Posterior vena cava (tissue), 2 donors: ENCODE data around the gene GPR107. TPM values are rescaled to one million over a fixed set of nuclear protein-coding genes. Genes with fewer than 3 reads are reported as not detected.

ENCODE experiments used
- DNase-seq: peaks from one replicate; pipeline ENCODE4 v3.0.0-alpha.2; 2020; ENCODE audit warnings: low spot score
- intact Hi-C, 2 donors: fragments of 100-400 bp; cut with DNase I; formaldehyde crosslinking; loops; one replicate each; pipeline versions ENCODE4 v1.14.1 to v1.14.2; 2022 to 2023
- total RNA-seq, 2 donors: library from RNA; stranded (reverse); fragmentation: NEBNext Ultra II Directional; extraction: Animal tissue kit (Norgen Biotek cat#: 25700); gene quantifications; one replicate each; pipeline ENCODE4 v1.2.1, GENCODE V29; 2021
- donor health status: DM: yes; HTN: yes; CAD: no.
- donor health status: DM: yes; HTN: yes; CAD: no.

Gene GPR107
- total RNA-seq, 2 donors from 2014 or later = 38.3 to 38.9 TPM

DNA sequence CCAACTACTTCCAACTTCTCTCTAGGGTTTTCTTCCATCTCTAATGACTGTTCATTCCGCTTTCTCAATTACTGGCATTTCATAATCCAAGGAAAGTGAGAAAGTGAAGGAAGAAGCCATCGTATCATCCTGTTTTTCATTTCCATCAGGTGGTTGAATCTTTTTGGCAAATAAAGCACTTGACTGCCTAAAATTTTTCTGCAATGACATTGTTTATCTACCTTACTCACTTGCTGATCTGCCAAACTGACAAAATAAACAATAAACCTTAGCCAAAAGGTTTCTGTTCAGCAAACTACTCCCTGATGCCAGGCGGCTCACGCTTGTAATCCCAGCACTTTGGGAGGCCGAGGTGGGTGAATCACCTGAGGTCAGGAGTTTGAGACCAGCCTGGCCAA is 29.1 kb upstream of the GPR107 start:
- intact Hi-C loops = loop anchor here in 1 of 2 donors (10.0 kb wide), 1 partner anchor 130 kb away; no protein-coding TSS in a partner anchor
- DNase-seq = no peak

DNA sequence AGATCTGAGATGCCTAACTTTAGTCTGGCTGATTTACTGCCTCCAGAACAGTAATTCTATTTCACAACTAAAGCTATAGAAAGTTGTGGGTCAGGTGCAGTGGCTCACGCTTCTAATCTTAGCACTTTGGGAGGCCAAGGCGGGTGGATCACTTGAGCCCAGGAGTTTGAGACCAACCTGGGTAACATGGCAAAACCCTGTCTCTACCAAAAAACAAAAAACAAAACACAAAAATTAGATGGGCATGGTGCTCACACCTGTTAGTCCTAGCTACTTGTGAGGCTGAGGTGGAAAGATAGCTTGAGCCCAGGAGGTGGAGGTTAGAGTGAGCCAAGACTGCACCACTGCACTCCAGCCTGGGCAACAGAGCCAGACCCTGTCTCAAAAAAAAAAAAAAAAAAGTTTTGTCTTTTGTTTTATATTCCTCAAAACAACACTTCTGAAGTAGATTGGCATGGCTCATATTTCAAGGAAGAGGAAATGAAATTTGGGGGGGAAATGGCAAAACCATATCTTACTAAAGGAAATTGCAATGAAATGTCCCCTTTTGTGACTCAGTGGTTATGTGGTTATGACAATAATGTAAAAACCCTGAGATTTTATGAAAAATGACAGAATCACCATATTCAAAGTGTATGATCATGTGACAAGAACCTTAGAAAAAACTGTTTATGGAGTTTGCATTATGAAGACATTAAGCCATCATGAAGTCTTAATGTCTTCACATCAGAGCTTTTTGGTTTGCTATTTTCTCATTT is 26.9 kb upstream of the GPR107 start:
- intact Hi-C loops = loop anchor here in 1 of 2 donors (10.0 kb wide), 1 partner anchor 132 kb away; no protein-coding TSS in a partner anchor
- DNase-seq = no peak

DNA sequence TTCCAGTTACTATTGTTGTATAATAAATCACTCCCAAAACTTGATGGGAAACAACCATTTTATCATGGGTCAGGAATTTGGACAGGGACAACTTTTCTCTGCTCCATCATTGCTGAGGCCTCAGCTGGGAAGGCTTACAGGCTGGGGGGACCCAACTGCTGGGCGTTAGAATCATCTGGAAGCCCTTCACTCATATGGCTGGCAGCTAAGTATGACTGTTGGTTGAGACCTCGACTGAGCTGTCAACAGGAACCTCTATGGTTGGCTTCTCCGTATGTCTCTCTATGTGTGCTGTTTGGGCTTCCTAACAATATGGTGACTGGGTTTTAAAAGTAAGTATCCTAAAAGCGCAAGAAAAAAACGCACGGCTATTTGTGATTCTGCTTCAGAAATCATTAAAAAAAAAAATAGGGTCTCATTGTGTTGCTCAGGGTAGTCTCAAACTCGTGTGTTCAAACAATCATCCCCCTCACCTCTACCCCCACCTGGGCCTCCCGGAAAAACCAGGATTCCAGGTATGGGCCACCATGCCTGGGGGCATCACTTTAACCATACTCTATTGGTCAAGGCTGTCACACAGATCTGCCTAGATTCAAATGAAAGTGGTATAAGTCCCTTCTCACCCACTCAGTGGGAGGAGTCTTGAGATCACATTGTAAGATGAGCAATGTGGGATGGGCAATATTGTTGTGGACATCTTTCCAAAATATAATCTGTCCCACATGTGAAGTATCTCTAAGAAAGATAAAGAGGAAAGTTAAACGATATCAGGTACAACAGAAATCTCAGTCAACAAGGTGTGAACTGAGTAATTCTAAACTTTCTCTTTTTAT is 26.0 kb upstream of the GPR107 start:
- intact Hi-C loops = loop anchor here in 1 of 2 donors (10.0 kb wide), 1 partner anchor 133 kb away; no protein-coding TSS in a partner anchor
- DNase-seq = no peak

DNA sequence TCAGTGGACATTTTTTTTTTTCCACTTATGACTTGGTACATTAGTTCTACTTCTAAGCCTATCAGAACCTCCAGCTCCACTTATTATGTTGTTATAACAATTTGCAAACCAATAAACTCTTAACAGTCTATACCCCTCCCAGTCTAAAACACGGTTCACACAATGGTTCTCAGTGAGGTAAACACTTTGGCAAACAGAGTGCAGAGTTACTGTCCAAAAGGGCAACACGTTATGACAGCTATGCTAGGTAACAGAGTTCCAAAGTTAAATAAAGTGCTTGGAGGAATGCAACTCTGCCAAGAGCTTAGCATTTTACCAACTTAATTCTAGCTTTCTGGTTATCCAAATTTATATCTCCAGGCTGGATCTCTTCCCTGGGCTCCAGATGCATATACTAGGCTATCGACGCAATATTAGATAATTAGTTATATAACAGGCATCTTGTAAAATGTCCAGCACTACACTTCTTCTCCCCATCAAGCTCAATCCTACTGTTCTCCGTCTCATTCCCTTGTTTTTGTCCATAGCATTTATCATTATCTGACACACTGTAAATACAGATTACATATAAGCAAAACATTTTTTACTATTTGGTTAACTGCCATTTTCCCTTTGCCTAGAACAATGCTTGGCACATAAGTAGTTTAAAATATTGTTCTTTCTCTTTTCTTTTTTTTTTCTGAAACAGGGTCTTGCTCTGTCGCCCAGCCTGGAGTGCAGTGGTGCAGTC is 25.0 kb upstream of the GPR107 start:
- no peak for DNase-seq
- intact Hi-C loops = loop anchor here in 1 of 2 donors (10.0 kb wide), 1 partner anchor 134 kb away; no protein-coding TSS in a partner anchor

DNA sequence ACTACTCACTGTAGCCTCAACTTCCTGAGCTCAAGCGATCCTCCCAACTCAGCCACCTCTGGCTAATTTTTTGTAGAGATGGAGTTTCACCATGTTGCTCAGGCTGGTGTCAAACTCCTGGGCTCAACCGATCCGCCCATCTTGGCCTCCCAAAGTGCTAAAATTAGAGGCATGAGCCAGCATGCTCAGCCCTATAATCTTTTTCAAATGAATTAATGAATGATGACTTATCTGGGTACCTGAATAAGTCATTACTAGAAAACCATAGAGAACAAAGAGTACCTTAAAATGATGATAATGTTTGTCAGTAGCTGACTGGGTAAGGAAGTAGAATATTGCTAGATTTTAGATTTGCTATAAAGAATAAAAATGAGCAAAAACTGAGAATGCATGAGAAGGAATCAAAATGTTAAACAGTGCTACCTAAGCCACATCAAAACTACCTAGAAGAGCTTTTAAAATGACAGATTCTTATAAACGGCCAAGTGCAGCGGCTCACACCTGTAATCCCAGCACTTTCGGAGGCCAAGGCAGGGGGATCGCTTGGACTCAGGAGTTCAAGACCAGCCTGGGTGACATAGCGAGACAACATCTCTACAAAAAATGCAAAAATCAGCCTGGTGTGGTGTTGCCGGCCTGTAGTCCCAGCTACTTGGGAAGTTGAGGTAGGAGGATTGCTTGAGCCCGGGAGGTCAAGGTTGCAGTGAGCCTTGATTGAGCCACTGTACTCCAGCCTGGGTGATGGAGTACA is 24.3 kb upstream of the GPR107 start:
- intact Hi-C loops = loop anchor here in 1 of 2 donors (10.0 kb wide), 1 partner anchor 135 kb away; no protein-coding TSS in a partner anchor
- no peak for DNase-seq

DNA sequence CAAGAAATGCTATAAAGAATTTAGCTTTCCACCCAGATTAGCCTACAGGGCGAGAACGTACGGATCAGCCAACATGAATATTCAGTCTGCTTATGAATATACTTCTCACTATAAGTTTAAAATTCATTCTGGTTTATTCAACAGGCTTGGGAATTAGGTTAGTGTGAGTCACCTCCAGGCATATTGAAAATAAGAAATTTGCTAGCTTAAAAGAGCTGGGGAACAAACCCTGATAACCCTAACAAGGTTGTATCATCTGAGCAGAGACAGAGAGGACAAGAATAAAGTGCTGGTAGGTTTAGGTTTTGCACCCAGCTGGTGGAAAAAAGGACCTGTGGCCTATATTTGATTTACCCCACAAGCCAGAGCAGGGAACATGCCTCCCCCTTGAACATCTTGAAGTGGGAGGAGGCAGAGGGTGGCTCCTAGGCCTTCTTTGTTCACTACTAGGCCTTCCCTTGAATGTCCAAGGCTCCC is 23.0 kb upstream of the GPR107 start:
- no peak for DNase-seq
- intact Hi-C loops = loop anchor here in 1 of 2 donors (10.0 kb wide), 1 partner anchor 46 kb away; no protein-coding TSS in a partner anchor

DNA sequence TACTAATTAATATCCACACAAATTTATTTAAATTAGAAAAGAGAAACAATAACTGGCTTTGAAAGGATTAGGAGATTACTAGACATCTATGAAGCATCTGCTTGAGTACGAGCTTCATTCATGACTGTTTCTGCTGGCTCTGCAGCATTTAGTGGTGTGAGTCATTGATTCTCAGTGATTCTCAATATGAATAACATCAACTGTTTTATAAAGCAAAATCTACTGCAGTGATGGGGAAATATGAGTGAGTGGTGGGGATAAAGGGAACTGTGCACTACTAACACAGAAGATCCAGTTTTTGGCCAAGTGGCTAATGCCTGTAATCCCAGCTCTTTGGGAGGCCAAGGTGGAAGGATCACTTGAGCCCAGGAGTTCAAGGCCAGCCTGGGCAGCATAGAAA is 19.1 kb upstream of the GPR107 start:
- DNase-seq = no peak
- intact Hi-C loops = loop anchor here in 1 of 2 donors (10.0 kb wide), 1 partner anchor 50 kb away; no protein-coding TSS in a partner anchor

DNA sequence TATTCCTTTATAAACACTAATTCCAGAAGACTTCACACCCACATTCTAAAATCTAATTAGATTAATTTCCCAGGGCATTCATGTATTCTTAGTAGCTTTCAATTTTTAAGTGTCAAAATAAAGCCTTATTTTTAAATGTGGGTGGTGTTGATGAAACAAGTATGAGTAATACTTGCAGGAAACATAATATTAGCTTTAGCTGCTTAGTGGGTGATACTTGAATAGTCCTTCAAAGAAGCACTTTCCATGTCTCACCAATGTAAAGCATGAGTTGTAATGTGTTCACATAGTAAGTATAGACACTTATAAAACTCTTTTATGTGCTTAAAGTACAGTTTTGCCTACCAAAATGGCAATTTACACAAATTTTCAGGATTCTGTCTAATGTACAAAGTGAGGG is 17.6 kb upstream of the GPR107 start:
- intact Hi-C loops = loop anchor here in 1 of 2 donors (10.0 kb wide), 1 partner anchor 51 kb away; no protein-coding TSS in a partner anchor
- DNase-seq = no peak

DNA sequence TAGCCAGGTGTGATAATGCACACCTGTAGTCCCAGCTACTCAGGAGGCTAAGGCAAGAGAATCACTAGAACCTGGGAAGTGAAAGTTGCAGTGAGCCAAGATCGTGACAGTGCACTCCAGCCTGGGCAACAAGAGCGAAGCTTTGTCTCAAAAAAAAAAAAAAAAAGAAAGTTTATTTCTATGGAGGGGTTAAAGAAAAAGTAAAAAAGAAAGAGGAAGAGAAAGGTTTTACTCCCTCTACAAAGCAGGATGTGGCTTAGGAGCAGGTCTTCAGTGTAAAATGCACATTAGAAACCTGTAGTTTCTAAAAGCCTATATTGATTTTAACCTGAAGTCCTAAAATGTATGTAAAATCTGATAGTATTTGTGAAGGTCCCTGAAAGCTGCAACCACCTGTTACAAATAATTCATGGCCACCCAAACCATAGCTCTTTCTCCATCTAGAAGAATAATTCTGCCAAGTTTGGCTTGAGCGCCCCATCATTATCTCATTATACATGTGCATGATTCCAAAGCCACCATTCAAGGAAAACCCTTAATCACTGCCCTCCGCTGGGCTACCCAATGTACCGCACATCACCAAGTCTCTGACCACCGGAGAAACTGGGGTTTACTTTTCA is 14.1 kb upstream of the GPR107 start:
- intact Hi-C loops = loop anchor here in 1 of 2 donors (10.0 kb wide), 1 partner anchor 55 kb away; no protein-coding TSS in a partner anchor
- no peak for DNase-seq

DNA sequence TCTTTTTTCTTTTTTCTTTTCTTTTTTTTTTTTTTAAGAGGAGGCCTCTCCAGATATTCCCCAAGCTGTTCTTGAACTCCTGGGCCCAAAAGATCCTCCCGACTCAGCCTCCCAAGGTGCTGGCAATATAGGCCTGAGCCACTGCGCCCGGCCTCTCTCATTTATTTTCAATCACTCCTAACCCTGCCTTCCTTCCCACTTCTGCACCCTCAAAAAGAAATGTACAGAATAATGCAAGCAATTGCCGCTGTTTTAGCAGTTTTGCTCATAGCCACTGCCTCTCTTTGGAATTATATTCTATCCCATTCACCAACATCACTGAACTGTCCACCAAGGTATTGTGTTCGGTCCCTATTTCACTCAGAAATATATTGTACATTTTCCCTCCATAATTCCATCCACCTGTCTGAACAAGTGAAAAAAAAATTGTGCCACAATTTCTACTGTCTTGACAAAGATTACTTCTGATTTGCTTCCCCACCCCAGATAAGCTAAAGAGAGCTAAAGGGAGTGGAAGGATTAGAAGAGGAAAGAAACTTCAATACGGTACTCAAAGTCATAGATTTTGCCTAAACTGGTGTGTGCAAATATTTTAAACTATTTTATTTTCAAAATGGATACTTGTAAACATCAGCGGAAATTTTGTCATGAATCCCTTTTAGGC is 12.6 kb upstream of the GPR107 start:
- intact Hi-C loops = no loop called here
- no peak for DNase-seq

DNA sequence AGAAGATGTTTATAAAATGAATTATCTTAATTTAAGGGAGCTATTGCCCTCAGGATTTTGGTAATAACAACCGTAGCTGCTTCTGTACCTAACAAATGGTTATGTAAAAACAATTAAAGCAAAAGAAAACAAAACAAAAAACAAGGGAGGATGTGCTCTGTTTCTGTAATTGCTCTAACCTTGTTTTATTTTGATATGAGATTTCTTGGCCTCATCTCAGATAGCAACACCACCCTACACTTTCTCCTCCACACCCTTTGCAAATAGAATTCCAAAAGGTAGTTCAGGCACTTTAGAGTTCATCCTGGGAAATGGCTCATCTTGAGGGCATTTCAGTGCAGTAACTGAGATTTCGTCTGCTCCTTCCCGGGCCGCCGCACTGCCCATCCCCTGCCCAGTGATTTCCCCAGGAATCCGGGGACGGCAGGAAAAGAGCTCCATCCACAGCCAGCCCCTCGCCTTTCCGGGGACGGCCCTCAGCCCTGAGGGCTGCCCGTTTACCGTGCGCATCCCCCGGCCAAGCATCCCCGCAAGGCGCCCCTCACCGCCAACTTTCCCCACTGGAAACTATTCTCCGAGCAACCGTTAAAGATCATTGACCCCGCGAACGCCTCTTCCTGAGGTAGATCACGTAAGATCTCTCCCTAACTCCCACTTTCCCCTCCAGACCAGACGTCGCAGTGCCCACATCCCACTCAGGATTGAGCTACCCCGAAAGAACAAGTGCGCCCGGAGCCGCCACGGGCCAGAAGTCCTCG is 11.9 kb upstream of the GPR107 start:
- DNase-seq = no peak
- intact Hi-C loops = no loop called here

DNA sequence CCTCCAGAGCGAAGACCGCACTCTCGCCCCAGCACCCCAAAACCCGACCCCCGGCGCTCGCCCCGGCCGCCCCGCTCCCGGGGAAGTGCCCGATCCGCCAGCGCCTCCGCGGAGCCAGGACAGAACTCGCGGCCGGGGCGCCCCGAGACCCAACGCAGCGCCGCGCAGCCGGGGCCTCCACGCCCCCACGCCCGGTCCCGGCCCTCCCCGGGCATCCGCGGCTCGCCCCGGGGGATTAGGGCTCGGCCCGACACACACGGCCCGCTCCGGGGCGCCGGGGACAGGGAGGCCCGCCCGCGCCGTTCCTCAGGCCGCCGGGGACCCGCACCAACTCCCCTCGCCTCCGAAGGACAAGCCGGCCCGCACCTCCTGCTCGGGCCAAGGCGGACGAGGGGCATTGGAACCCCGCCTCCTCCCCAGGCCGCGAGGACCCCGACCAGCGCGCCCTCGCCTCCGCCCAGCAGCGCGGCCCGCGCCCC is 11.3 kb upstream of the GPR107 start:
- peak; percentile 83 for DNase-seq
- intact Hi-C loops = no loop called here

DNA sequence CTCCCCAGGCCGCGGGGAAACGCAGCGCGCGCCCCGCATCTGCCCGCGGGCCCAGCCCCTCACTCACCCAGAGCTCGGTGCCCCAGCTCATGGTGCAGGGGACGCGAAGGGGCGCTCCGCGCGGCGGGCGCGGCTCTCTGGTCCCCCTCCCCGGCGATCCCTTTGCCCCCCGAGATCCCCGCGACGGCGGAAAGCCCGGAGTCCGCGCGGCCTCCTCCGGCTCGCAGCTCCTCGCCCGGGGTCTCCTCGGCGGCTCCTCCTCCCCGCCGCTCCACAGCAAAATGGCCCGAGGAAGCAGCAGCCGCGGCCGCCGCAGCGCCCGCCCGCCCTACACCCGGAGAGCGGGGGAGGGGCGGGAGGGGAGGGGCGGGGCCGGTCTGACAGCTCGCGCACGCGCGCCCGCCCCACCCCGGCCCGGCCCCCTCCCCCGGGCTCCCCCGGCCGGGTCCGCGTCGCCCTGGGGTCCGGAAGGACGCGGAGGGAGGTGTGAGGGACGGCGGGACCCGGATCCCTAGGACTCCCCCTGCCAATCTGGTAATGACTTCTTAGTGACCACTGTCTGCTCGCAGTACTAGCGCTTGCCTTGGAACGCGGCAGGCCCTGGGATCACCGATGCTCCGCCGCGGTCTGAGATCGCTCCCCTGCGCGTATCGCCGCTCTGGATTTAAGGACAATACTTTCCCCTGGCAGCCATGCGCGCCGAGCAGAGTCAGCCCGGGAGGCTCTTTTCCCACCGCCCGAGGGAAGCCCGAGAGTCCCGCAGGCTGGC is 10.6 kb upstream of the GPR107 start, which contains the start of gene FNBP1:
Gene FNBP1, minus strand, starts transcription at position 305 of the 769 bp plus-strand sequence. Its CDS starts 214 bp downstream, at position 91.
- intact Hi-C loops = no loop called here
- peak; percentile 94 for DNase-seq

DNA sequence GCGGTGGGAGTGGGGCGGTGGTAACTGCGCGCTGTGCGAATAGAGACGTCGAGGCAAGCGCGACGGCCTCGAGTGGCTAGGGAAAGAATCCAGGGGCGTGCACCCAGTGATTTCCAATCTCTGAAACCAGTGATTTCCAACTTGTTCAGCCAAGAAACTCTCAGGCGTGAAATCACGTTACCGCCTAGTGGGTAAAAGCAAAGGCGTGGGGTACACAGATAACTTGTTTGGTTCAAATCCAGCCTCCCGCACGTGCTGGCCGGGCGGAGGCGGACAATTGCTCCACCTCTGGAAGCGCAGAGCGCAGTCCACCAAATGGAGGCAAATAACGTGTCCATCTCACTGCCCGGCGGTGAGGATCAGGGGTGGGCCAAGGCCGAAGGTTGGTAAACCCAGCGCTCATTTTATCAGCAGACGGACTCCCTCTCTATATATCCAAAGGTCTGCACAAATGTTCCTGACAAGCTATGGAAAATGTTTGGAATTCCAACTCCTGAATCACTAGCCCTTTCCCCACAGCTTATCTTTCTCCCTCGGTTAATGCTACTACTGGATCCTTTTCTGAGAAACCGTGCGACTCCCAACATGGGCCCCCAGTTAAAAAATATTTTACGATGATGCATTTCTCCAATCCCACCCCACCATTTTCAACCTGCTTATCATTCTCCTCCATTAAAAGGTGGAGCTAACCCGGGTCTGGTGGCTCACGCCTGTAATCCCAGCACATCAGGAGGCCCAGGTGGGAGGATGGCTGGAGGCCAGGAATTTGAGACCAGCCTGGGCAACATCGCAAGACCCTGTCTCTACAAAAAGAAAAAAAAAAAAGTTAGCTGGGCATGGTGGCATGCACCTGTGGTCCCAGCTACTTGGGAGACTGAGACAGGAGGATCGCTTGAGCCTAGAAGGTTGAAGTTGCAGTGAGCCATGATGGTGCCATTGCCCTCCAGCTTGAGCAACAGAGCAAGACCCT is 9.8 kb upstream of the GPR107 start:
- intact Hi-C loops = no loop called here
- peak; percentile 84 for DNase-seq
